Neutrophil (primary cell): ENCODE results near the gene GADD45G.

Experiments
- H3K27ac ChIP-seq: fragments of 200-600 bp; sonication (generic); 2 replicates; pipeline ENCODE4 v1.5.1; 2016; ENCODE audit warnings: mild to moderate bottlenecking, moderate library complexity
- H3K27me3 ChIP-seq: fragments of 200-600 bp; sonication (generic); 2 replicates; pipeline ENCODE4 v1.6.0; 2016; ENCODE audit warnings: mild to moderate bottlenecking
- H3K36me3 ChIP-seq: fragments of 200-600 bp; sonication (generic); 2 replicates; pipeline ENCODE4 v1.5.1; 2017
- H3K4me1 ChIP-seq, 2 experiments: fragments of 200-600 bp in 1 of 2; sonication (generic) in 1 of 2; 1 replicate in 1 of 2; 2 replicates in 1 of 2; pipeline versions ENCODE4 v1.5.1 to v1.6.1; 2013 to 2016; ENCODE audit warnings: low read depth in 1 of 2, low read length in 1 of 2, mild to moderate bottlenecking in 1 of 2, moderate library complexity in 1 of 2; ENCODE audit not compliant: control insufficient read depth in 1 of 2, insufficient read depth in 1 of 2
- H3K4me3 ChIP-seq, 2 experiments: fragments of 200-600 bp in 1 of 2; sonication (generic) in 1 of 2; 1 replicate in 1 of 2; 2 replicates in 1 of 2; pipeline ENCODE4 v1.5.1; 2013 to 2016; ENCODE audit warnings: low read depth in 1 of 2, low read length in 1 of 2, mild to moderate bottlenecking in 1 of 2, moderate library complexity in 1 of 2
- H3K9me3 ChIP-seq: fragments of 200-600 bp; sonication (generic); 2 replicates; pipeline ENCODE4 v1.5.1; 2016
- TF ChIP-seq, protein P1 (sequence below): fragments of 200-600 bp; sonication (generic); IDR thresholded peaks from 2 replicates; pipeline ENCODE4 v1.5.1; 2016; ENCODE audit warnings: antibody characterized with exemption

Gene GADD45G

DNA sequence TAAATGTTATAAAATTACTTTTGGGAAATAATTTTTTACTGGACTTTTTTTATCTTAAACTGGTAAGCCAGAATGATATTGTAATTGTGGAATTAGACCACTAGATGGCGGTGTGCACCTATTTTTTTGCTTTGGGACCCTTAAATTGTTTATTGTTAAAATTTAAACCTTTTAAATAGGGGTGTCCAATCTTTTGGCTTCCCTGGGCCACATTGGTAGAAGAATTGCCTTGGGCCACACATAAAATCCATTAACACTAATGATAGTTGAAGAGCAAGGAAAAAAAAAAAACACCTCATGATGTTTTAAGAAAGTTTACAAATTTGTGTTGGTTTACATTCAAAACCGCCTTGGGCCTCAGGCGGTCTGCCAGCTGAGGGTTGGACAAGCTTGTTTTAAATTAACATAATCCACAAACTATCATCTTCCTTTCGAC, 28.4 kb upstream of the GADD45G start:
- H3K9me3 ChIP-seq, result no peaks in the 10 kb centered on the region
- no peaks in the 10 kb centered on the region for H3K36me3 ChIP-seq
- no peaks in the 10 kb centered on the region for H3K27me3 ChIP-seq
- TF ChIP-seq, protein P1, sequence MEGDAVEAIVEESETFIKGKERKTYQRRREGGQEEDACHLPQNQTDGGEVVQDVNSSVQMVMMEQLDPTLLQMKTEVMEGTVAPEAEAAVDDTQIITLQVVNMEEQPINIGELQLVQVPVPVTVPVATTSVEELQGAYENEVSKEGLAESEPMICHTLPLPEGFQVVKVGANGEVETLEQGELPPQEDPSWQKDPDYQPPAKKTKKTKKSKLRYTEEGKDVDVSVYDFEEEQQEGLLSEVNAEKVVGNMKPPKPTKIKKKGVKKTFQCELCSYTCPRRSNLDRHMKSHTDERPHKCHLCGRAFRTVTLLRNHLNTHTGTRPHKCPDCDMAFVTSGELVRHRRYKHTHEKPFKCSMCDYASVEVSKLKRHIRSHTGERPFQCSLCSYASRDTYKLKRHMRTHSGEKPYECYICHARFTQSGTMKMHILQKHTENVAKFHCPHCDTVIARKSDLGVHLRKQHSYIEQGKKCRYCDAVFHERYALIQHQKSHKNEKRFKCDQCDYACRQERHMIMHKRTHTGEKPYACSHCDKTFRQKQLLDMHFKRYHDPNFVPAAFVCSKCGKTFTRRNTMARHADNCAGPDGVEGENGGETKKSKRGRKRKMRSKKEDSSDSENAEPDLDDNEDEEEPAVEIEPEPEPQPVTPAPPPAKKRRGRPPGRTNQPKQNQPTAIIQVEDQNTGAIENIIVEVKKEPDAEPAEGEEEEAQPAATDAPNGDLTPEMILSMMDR, result peak; percentile 82
- no peak overlapping the region for H3K4me3 ChIP-seq
- H3K27ac ChIP-seq, result no peak overlapping the region
- peaks cover 26 to 29% of the 10 kb centered on the region in 2 experiments for H3K4me1 ChIP-seq

DNA sequence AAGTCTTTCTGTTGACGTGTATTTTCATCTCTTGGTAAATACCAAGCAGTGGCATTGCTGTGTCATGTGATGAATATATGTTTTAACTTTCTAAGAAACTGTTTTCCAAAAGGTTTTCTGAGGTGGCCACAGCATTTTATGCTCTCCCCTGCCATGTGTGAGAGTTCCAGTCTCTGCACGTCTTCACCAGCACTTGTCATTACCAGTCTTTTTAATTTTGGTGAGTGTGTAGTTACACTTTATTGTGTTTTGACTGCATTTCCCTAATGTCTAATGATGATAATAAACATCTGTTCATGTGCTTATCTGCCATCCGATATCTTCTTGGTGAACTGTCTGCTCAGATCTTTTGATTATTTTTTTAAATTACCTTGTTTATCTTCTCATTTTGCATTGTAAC, 27.4 kb upstream of the GADD45G start:
- TF ChIP-seq, protein P1, result no peak
- no peaks in the 10 kb centered on the region for H3K27me3 ChIP-seq
- no peak overlapping the region for H3K27ac ChIP-seq
- no peaks in the 10 kb centered on the region for H3K9me3 ChIP-seq
- H3K4me3 ChIP-seq, result no peak overlapping the region
- H3K36me3 ChIP-seq, result no peaks in the 10 kb centered on the region
- peaks cover 26 to 29% of the 10 kb centered on the region in 2 experiments for H3K4me1 ChIP-seq

DNA sequence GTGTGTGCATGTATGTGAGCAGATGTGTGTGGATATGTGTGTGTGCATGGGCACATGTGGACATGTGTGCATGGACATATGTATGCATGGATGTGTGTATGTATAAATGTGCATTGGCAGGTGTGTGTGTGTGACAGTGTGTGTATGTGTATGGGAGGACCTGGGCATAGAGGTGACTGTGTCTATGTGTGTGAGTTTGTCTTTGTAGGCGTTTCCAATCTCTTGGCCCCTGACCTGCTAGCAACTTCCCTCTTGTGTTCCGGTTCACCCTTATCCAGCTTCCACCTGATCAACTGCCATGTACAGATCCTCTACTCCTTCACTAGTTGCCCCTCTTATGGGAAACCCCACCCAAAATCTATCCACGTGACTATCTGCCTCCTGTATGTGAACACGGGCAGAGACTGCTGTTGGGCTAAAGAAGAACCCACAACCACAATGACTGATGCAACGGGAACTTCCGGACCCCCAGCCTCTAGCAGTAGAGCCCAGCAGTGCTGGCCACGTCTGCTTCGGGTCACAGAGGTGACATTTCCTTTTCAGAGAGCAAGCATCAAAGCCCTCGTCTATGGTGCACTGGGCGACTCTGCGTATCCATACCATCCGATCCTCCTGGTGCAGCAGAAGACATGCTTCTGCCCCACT, 24.9 kb upstream of the GADD45G start:
- TF ChIP-seq, protein P1, result no peak
- Histone ChIP-seq H3K4me1 (peaks cover 26 to 29% of the 10 kb centered on the region in 2 experiments), H3K27ac (peak overlapping the region; percentile 82), H3K9me3 (no peaks in the 10 kb centered on the region), H3K36me3 (no peaks in the 10 kb centered on the region), H3K27me3 (no peaks in the 10 kb centered on the region), H3K4me3 (peak overlapping the region; percentile 5 to 44)

DNA sequence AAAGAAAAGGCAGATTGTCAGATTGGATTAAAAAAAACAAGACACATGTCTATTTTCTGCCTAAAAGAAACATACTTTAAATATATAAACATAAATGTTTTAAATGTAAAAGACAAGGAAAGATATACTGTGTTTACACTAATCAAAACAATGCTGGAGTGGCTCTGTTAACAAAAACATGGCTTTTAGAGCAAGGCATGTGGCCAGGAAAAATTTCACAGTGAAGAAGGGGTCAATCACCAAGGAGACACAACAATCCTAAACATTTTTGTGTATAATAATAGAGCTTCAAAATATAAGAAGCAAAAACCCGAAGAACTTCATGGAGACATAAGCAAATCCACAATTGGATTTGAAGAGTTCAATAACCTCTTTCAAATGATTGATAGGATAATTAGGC, 18.5 kb upstream of the GADD45G start:
- no peaks in the 10 kb centered on the region for H3K9me3 ChIP-seq
- no peak overlapping the region for H3K27ac ChIP-seq
- H3K27me3 ChIP-seq, result no peaks in the 10 kb centered on the region
- no peaks in the 10 kb centered on the region for H3K36me3 ChIP-seq
- TF ChIP-seq, protein P1, result no peak
- H3K4me1 ChIP-seq, result no peaks in the 10 kb centered on the region
- H3K4me3 ChIP-seq, result no peak overlapping the region

DNA sequence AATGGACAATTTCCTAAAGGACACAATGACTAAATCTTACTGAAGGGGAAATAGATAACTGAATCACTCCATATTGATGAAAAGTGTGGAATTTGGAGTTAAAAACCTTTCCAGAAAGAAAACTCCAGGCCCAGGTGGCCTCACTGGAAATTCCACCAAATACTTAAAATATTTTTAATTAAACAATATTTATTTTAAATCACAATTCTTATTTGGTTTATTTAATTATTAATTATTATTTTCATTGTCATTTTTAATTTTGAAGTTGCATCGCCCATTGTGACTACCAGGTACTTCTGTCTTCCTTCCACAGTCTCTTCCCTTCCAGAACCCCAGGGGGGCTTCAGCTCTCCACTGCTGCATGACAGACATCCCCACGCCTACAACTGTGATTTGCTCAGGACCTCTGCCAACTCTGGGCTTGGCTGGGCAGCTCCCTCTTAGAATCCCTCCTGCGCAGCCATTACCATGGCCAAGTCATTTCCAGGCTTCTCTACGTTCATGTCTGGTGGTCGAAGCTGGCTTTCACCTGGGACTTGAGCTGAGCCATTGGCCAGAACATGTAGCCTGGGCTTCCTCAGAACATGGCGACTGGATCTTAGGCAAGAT, 16.4 kb upstream of the GADD45G start:
- Histone ChIP-seq H3K36me3 (no peaks in the 10 kb centered on the region), H3K27me3 (no peaks in the 10 kb centered on the region), H3K4me1 (no peaks in the 10 kb centered on the region), H3K27ac (no peak overlapping the region), H3K4me3 (no peak overlapping the region), H3K9me3 (no peaks in the 10 kb centered on the region)
- TF ChIP-seq, protein P1, result no peak
